BLaER1 treated with 17β-estradiol and CSF1 and Interleukin-3, amounts not matched to agents 10 nM and 100 nM (cell line): ENCODE data around the gene CTBP1.
A peak's percentile ranks its signal among the peaks of the same experiment; 100 is the strongest.

Experiments
- H3K27ac ChIP-seq, 11 experiments: shearing (Covaris generic); formaldehyde crosslinking; 2 replicates each; pipeline ENCODE4 v1.8.1; 2022
- H3K27me3 ChIP-seq, 11 experiments: shearing (Covaris generic); formaldehyde crosslinking; 2 replicates each; pipeline ENCODE4 v1.8.1; 2022
- H3K36me3 ChIP-seq, 11 experiments: shearing (Covaris generic); formaldehyde crosslinking; 2 replicates each; pipeline ENCODE4 v1.8.1; 2022
- H3K4me1 ChIP-seq, 10 experiments: shearing (Covaris generic); formaldehyde crosslinking; 2 replicates each; pipeline ENCODE4 v1.8.1; 2022
- H3K4me2 ChIP-seq, 11 experiments: shearing (Covaris generic); formaldehyde crosslinking; 2 replicates each; pipeline ENCODE4 v1.8.1; 2022
- H3K4me3 ChIP-seq, 10 experiments: shearing (Covaris generic); formaldehyde crosslinking; 2 replicates each; pipeline ENCODE4 v1.8.1; 2022
- H3K9ac ChIP-seq, 11 experiments: shearing (Covaris generic); formaldehyde crosslinking; 2 replicates each; pipeline ENCODE4 v1.8.1; 2022
- H3K9me3 ChIP-seq, 11 experiments: shearing (Covaris generic); formaldehyde crosslinking; replicated peaks in 1 of 11; 2 replicates each; pipeline ENCODE4 v1.8.1; 2022
- H4K20me1 ChIP-seq, 11 experiments: shearing (Covaris generic); formaldehyde crosslinking; 2 replicates each; pipeline ENCODE4 v1.8.1; 2022
- Cebpa-rat ChIP-seq, 11 experiments: shearing (Covaris generic); IDR thresholded peaks; 2 replicates each; pipeline ENCODE4 v1.8.1; 2022

The CTBP1 gene

DNA sequence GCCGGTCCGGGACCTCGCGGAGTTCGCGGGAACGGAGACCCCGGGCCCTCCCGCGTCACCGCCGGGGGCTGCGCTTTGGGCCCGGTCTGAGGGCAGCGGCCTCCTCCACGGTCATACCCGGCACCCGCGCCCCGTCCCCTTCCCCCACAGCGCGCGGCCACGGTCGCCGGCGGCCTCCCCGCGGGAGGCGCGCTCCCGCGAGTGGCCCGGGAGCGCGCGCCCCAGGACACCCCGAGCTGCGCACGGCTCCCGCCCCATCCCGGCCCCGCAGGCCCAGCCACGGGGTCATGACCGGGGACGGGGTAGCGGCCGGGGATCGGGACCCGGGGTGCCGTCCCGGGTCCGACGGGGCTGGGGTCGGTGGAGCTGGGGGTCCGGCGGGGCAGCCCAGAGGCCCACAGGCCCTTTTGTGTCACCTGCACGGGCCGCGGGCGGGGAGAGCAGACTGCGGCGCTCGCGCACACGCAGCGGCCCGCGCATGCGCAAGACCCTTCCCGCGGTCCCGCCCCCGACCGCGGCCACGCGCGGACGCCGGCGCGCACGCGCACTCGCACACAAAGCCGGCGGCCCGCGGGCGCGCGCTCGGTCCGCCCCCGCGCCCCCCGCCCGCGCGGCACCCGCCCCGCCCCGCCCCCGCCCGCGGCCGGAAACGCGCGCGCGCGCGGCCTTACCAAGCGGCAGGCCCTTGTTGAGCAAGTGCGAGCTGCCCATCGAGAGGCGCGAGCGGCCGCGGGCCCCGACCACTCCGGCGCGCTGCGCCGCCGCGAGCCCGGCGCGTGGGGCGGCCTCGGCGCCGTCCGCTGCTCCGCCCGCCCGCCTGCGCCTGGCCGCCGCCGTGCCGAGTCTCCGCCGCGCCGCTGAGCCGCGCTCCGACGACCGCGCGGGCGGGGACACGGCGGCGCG lies at the start of gene CTBP1:
Gene CTBP1 (minus strand): TSS at position 886 of the 903 bp plus-strand sequence. CDS start 7,799 bp downstream, outside the sequence.
- Histone ChIP-seq H3K9ac (peak within 1 kb of the TSS; percentile 91 to 99 (median 98)), H3K9me3 (peaks cover 24 to 32% (median 30%) of the 10 kb centered on the region in 11 experiments), H3K27ac (peak within 1 kb of the TSS; percentile 95 to 98 (median 97)), H3K4me2 (peak within 1 kb of the TSS; percentile 95 to 100 (median 100)), H3K4me1 (peaks cover 51 to 60% (median 56%) of the 10 kb centered on the region in 10 experiments), H4K20me1 (peaks cover 39 to 48% (median 40%) of the 10 kb centered on the region in 11 experiments), H3K4me3 (peak within 1 kb of the TSS; percentile 86 to 94 (median 90)), H3K36me3 (peaks cover 19 to 39% (median 29%) of the 10 kb centered on the region in 11 experiments; a peak in 20 of 22 replicates), H3K27me3 (no peaks in the 10 kb centered on the region)
- no peak; a peak in 1 of 22 replicates for TF ChIP-seq Cebpa-rat (IDR thresholded peaks at IDR 0.05)

DNA sequence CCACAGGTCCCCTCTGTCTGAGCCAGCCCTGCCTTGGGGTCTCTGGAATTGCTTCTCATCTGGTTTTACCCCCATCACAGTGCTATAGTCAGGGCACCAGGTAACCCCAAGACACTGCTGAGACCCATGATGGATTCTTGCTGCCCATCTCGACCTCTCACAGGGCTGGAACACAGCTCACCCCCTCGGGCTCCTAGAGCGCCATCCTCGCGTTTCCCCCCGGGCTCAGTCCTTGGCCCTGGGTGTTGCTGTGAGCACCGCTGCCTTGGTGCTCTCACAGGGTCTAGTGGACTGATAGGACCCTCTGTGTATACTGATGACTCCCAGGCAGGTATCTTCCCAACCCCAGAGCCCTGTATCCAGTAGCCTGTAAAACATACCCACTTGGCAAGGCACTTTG lies 49.5 kb upstream of the CTBP1 start:
- peaks cover 54 to 93% (median 76%) of the 10 kb centered on the region in 11 experiments for H4K20me1 ChIP-seq
- H3K9ac ChIP-seq, result peak overlapping the region in 3 of 11 experiments; percentile 2 to 57 (median 4); a peak in 1 of 22 replicates
- H3K27ac ChIP-seq, result peak overlapping the region in 2 of 11 experiments; percentile 86 to 89; a peak in 3 of 22 replicates
- H3K4me1 ChIP-seq, result peaks cover 18 to 85% (median 45%) of the 10 kb centered on the region in 10 experiments
- H3K9me3 ChIP-seq, result peaks cover 0 to 27% (median 0%) of the 10 kb centered on the region in 11 experiments; a peak in 6 of 22 replicates
- TF ChIP-seq Cebpa-rat (IDR thresholded peaks at IDR 0.05), result no peak
- H3K4me3 ChIP-seq, result no peak overlapping the region
- peaks cover 47 to 80% (median 77%) of the 10 kb centered on the region in 11 experiments for H3K36me3 ChIP-seq
- peak overlapping the region in 3 of 11 experiments; percentile 70 to 88 (median 80); a peak in 5 of 22 replicates for H3K4me2 ChIP-seq
- no peaks in the 10 kb centered on the region for H3K27me3 ChIP-seq

DNA sequence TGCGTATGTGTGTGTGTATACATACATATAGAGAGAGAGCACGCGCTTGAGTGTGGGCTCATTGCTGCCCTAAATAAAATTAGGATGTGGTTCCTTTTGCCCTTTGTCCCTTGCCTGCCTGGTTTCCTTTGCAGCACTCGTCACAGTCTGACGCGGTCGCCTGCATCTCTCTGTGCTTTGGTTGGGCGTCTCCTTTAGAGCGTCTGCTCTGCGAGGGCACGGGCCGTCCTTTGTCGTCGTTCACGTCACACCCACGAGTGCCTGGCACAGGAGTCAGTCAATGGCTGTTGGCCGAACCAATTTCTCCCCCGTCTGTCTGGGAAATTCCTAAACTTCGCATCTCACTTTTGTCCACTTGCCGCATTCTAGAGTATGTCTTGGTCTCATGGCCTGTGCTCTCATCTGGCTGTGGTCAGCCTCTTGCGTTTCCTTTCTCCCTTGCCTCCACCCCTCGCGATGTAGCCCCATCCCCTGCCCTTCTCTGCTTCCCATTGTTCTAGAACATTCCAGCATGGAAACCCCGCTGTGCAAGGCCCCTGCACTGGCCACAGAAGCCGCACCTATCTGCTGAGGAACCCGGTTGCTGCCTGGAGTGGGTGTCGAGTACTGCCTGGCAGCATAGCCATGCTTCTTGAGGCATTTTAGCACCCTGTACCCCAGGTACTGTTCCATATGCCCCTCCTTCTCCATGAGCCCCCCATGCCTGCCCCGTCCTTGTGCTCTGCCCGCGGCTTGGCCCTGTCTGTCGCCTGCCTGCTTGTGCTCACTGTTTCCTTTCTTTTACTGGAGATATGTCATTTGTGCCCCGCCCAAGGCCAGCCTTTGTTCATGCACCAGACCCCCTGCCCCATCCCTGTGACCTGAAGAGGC lies 48.8 kb upstream of the CTBP1 start:
- Histone ChIP-seq H3K4me1 (peaks cover 26 to 85% (median 52%) of the 10 kb centered on the region in 10 experiments), H3K9me3 (peaks cover 0 to 25% (median 0%) of the 10 kb centered on the region in 11 experiments; a peak in 6 of 22 replicates), H4K20me1 (peaks cover 61 to 93% (median 83%) of the 10 kb centered on the region in 11 experiments), H3K9ac (peak overlapping the region in 2 of 11 experiments; percentile 4 to 18; a peak in 3 of 22 replicates), H3K36me3 (peaks cover 50 to 81% (median 75%) of the 10 kb centered on the region in 11 experiments), H3K27ac (peak overlapping the region in 2 of 11 experiments; percentile 86 to 89; a peak in 3 of 22 replicates), H3K4me2 (peak overlapping the region in 1 of 11 experiments; percentile 14; a peak in 2 of 22 replicates), H3K27me3 (no peaks in the 10 kb centered on the region), H3K4me3 (no peak overlapping the region)
- TF ChIP-seq Cebpa-rat (IDR thresholded peaks at IDR 0.05), result no peak

DNA sequence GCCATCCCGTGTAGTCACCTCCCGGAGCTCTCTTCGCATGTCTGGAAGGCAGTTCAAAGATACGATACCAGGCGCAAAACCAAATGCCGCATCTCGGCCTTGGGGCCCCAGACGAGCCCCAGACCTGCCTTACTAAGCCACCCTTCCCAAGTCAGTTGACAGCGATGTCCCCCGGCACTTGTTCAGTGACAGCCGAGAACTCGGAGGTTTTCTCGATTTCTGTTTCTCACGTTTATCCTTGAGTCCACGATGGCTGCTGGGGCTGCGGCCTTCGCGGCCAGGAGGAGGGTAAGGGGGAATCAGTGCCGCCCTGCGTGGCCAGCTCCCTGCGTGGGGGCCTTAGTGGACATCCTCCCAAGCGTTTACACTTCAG lies 48.1 kb upstream of the CTBP1 start:
- TF ChIP-seq Cebpa-rat (IDR thresholded peaks at IDR 0.05), result no peak
- Histone ChIP-seq H4K20me1 (peaks cover 68 to 96% (median 90%) of the 10 kb centered on the region in 11 experiments), H3K4me1 (peaks cover 32 to 85% (median 57%) of the 10 kb centered on the region in 10 experiments), H3K4me3 (no peak overlapping the region), H3K9ac (peak overlapping the region in 3 of 11 experiments; percentile 11 to 18 (median 17); a peak in 3 of 22 replicates), H3K4me2 (peak overlapping the region in 1 of 11 experiments; percentile 14; a peak in 1 of 22 replicates), H3K27me3 (no peaks in the 10 kb centered on the region), H3K9me3 (peaks cover 0 to 20% (median 0%) of the 10 kb centered on the region in 11 experiments; a peak in 6 of 22 replicates), H3K36me3 (peaks cover 54 to 82% (median 75%) of the 10 kb centered on the region in 11 experiments), H3K27ac (peak overlapping the region in 3 of 11 experiments; percentile 26 to 86 (median 32); a peak in 4 of 22 replicates)

DNA sequence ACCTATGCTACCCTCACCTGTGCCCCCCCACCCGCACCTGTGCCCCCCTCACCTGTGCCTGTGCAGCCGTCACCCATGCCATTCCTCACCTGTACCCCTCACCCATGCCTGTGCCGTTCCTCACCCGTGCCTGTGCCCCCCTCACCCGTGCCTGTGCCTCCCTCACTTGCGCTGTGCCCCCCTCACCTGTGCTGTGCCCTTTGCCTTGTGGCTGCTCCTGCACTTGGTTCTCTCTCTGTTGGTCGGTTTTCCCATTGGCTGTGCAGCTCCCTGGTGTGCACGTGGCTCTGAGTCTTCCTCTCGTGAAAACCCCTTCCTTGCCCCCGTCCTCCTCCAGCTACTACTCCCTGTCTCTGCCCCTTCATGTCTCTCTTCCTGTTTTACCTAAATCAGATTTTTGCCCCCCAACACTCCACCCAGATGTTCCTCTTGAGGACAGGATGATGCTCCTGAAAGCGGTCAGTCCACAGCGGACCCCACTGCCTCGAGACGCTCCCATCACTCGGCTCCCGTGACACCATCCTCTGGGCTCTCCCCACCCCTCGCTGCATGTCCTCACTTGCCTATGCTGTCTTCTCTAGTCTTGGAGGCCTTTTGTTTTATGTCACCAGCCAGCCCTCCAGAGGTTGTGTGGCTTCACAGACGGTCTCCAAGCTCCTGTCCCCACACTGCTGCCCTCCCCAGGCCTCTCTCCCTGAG lies 47.5 kb upstream of the CTBP1 start:
- no peak overlapping the region for H3K4me2 ChIP-seq
- H3K27ac ChIP-seq, result peak overlapping the region in 3 of 11 experiments; percentile 26 to 86 (median 32); a peak in 4 of 22 replicates
- peaks cover 72 to 99% (median 92%) of the 10 kb centered on the region in 11 experiments for H4K20me1 ChIP-seq
- H3K9me3 ChIP-seq, result peaks cover 0 to 15% (median 0%) of the 10 kb centered on the region in 11 experiments; a peak in 6 of 22 replicates
- H3K36me3 ChIP-seq, result peaks cover 51 to 79% (median 73%) of the 10 kb centered on the region in 11 experiments
- no peak for TF ChIP-seq Cebpa-rat (IDR thresholded peaks at IDR 0.05)
- peak overlapping the region in 3 of 11 experiments; percentile 11 to 18 (median 17); a peak in 1 of 22 replicates for H3K9ac ChIP-seq
- no peak overlapping the region for H3K4me3 ChIP-seq
- peaks cover 38 to 85% (median 59%) of the 10 kb centered on the region in 10 experiments for H3K4me1 ChIP-seq
- H3K27me3 ChIP-seq, result no peaks in the 10 kb centered on the region

DNA sequence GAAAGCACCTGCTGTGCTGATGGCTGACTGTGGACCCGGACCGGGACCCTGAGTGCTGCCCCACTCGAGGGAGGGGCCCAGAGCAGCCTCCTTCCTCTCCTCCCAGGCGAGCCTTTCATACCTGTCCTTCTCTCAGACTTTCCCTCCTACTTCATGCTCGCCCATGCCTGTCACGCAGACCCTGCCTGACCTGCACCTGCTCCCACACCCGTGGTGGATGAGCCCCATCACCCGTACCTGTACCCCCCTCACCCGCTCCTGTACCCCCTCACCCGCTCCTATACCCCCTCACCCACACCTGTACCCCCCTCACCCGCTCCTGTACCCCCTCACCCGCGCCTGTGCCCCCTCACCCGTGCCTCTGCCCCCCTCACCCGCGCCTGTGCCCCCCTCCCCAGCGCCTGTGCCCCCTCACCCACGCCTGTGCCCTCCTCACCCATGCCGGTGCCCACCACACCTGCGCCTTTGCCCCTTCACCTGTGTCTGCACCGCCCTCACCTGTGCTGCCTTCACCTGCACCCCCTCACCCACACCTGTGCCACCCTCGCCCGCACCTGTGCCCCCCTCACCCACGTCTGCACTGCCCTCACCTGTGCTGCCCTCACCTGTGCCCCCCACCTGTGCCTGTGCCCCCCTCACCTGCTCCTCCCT lies 46.6 kb upstream of the CTBP1 start:
- Histone ChIP-seq H3K9me3 (peaks cover 0 to 5% (median 0%) of the 10 kb centered on the region in 11 experiments; a peak in 5 of 22 replicates), H3K27me3 (no peaks in the 10 kb centered on the region), H3K4me2 (peak overlapping the region in 9 of 11 experiments; percentile 4 to 59 (median 36); a peak in 10 of 22 replicates), H3K36me3 (peaks cover 43 to 70% (median 65%) of the 10 kb centered on the region in 11 experiments), H3K27ac (peak overlapping the region in 1 of 11 experiments; percentile 37; a peak in 2 of 22 replicates), H4K20me1 (peaks cover 82 to 99% (median 92%) of the 10 kb centered on the region in 11 experiments), H3K4me3 (no peak overlapping the region), H3K9ac (peak overlapping the region in 3 of 11 experiments; percentile 19 to 47 (median 34); a peak in 2 of 22 replicates), H3K4me1 (peaks cover 44 to 85% (median 59%) of the 10 kb centered on the region in 10 experiments)
- no peak for TF ChIP-seq Cebpa-rat (IDR thresholded peaks at IDR 0.05)

DNA sequence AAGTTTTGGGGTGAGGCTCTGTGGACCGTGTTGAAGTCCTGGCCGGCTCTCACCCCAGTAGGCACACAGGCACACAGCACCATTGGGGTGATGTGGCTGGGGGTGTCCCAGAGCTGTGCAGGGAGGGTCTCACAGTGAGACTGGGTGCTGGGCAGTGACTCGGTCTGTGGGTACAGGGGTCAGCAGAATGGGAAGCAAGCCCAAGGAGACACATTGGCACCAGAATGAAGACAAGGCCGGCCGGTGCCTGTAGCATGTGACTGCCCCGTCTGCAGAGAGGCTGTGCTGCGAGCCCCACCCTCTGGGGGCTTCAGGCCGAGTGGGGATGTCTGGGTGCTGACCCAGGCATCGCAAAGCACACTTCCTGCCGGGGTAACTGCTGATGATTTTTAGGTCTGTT lies 46.0 kb upstream of the CTBP1 start:
- Histone ChIP-seq H3K4me2 (peak overlapping the region in 10 of 11 experiments; percentile 4 to 59 (median 36); a peak in 15 of 22 replicates), H3K27ac (peak overlapping the region in 1 of 11 experiments; percentile 37; a peak in 1 of 22 replicates), H3K4me1 (peaks cover 41 to 79% (median 56%) of the 10 kb centered on the region in 10 experiments), H3K36me3 (peaks cover 36 to 63% (median 58%) of the 10 kb centered on the region in 11 experiments), H3K9me3 (no peaks in the 10 kb centered on the region), H3K9ac (peak overlapping the region in 4 of 11 experiments; percentile 19 to 47 (median 29); a peak in 5 of 22 replicates), H3K4me3 (no peak overlapping the region), H4K20me1 (peaks cover 82 to 99% (median 91%) of the 10 kb centered on the region in 11 experiments), H3K27me3 (no peaks in the 10 kb centered on the region)
- no peak for TF ChIP-seq Cebpa-rat (IDR thresholded peaks at IDR 0.05)
